Heart left ventricle (tissue), 16 donors: ENCODE measurements around the gene SUMF1. TPM values are rescaled to one million over a fixed set of nuclear protein-coding genes. Genes with fewer than 3 reads are reported as not detected.

ENCODE experiments used
- ATAC-seq, 4 donors: fragments of 200-7000 bp; cut with Tn5 transposase; one replicate each; pipeline ENCODE4 v1.9.1; 2020 to 2022; ENCODE audit warnings: moderate library complexity in 4 of 4, mild to moderate bottlenecking in 3 of 4, moderate number of reproducible peaks in 1 of 4
- DNase-seq, 5 donors: peaks; one replicate each; pipeline ENCODE4 v3.0.0-alpha.2; 2020
- H3K27ac ChIP-seq, 12 donors: fragments of 200-600 bp; sonication (generic) in 4 of 12; one replicate each; pipeline versions ENCODE4 v1.5.0 to v1.8.0; 2016 to 2022; ENCODE audit warnings: mild to moderate bottlenecking in 2 of 12
- H3K27me3 ChIP-seq, 9 donors: fragments of 200-600 bp; sonication (generic) in 2 of 9; one replicate each; pipeline versions ENCODE4 v1.5.1 to v1.8.0; 2016 to 2022; ENCODE audit warnings: mild to moderate bottlenecking in 3 of 9
- H3K36me3 ChIP-seq, 9 donors: fragments of 200-600 bp; sonication (generic) in 2 of 9; one replicate each; pipeline versions ENCODE4 v1.5.0 to v1.8.0; 2018 to 2022; ENCODE audit warnings: mild to moderate bottlenecking in 2 of 9
- H3K4me1 ChIP-seq, 12 donors: fragments of 200-600 bp; sonication (generic) in 4 of 12; one replicate each; pipeline versions ENCODE4 v1.5.0 to v1.8.0; 2016 to 2022; ENCODE audit warnings: mild to moderate bottlenecking in 3 of 12
- H3K4me3 ChIP-seq, 12 donors: fragments of 200-600 bp; sonication (generic) in 4 of 12; one replicate each; pipeline versions ENCODE4 v1.5.0 to v1.8.0; 2017 to 2022; ENCODE audit warnings: mild to moderate bottlenecking in 9 of 12, moderate library complexity in 4 of 12
- H3K9me3 ChIP-seq, 12 donors: fragments of 200-600 bp; sonication (generic) in 4 of 12; one replicate each; pipeline versions ENCODE4 v1.5.0 to v1.8.0; 2016 to 2022; ENCODE audit warnings: mild to moderate bottlenecking in 1 of 12
- POLR2A ChIP-seq, 2 donors: fragments of 450-650 bp; IDR thresholded peaks; one replicate each; pipeline ENCODE4 v1.6.1; 2017; ENCODE audit warnings: antibody characterized with exemption in 2 of 2, mild to moderate bottlenecking in 2 of 2, moderate library complexity in 2 of 2
- whole genome bisulfite sequencing, 4 donors: extraction: QIAGEN DNeasy Blood & Tissue Kit in 2 of 4; methylation state at CpG; one replicate each; pipeline versions ENCODE4 v1.1.5 to v1.1.7; 2013 to 2018; 5-methylcytosine and 5-hydroxymethylcytosine counted together
- intact Hi-C, 10 donors: fragments of 100-400 bp; cut with DNase I; formaldehyde crosslinking; loops; one replicate each; pipeline versions ENCODE4 v1.11.1 to v1.14.2; 2022
- polyA plus RNA-seq, 2 donors: library from polyadenylated mRNA; stranded (reverse); fragments of 200-250 nt; gene quantifications; one replicate each; pipeline ENCODE4 v1.2.3, GENCODE V29; 2013
- total RNA-seq, 9 donors: library from RNA; depleted of rRNA in 2 of 9; stranded (reverse); fragments of >200 nt in 2 of 9; fragmentation: NEBNext Ultra II Directional in 3 of 9; extraction: Animal tissue kit (Norgen Biotek cat#: 25700) in 3 of 9; gene quantifications; one replicate each; pipeline versions ENCODE4 v1.1.0 to v1.2.4, GENCODE V29; 2016 to 2023
- TF ChIP-seq, protein P1 (sequence below), 12 donors: fragments of 200-600 bp; sonication (generic) in 4 of 12; IDR thresholded peaks; one replicate each; pipeline versions ENCODE4 v1.5.0 to v1.8.0; 2018 to 2022; ENCODE audit warnings: antibody characterized with exemption in 12 of 12, mild to moderate bottlenecking in 5 of 12
- donor health status: ischemic (EF 13 %, LVEDD 7.1; RV severe dilation, severe dysfunction).
- donor health status: healthy with polysubstance abuse.
- donor health status: DM: no; HTN: yes; CAD: no.
- donor health status: DM: no; HTN: no; CAD: no.
- donor health status: ischemic (EF 25% LVEDD 6.9; RV normal size, moderate dysfunction).
- donor health status: ischemic (EF 25% LVEDD 5.7; RV mildly dilated, moderate dysfunction).
- donor health status: healthy.
- donor health status: DM: yes; HTN: yes; CAD: no.
- donor health status: ischemic (EF 35%, LVEDD 5.7; RV mildly dilated, moderate dysfunction).
- donor health status: nonischemic (EF 11% LVEDD 7.7; RV severe dilation, severe dysfunction).
- donor health status: DM: yes; HTN: yes; CAD: no.
- donor health status: PGD.
- donor health status: ischemic (EF 29% LVEDD 5.4; RV normal size, mild dysfunction).
- donor health status: nonischemic (EF 23%, LVEDD 6.1; RV moderate dilation, normal function).

SUMF1 gene
- total and polyA plus RNA-seq, 11 donors = 3.9 to 21.1 (median 11.2) TPM

DNA sequence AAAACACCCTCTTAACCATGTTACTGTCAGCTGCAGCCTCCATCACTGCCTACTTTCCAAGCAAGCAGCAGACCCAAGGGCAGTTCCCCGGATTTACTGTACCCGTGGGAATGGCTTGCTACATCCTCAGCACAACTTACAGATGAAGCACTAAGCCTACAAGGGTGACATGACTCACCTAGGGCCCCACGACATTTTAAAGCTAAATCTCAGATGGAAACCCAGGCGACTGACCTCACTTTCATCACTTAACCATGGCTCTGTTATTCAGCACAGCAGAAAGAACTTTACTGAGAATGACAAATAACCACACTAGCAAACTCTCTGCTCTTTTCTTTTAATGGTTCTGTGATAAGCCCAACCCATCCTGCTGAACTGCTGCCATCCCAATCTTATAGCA lies 65.6 kb downstream of the SUMF1 start:
- no peaks in the 10 kb centered on the region for H3K27me3 ChIP-seq
- no peaks in the 10 kb centered on the region for H3K9me3 ChIP-seq
- WGBS, 4 donors = 93 to 98% (median 95%) methylated on average over 4 of the region's 4 CpGs
- H3K4me1 ChIP-seq = no peaks in the 10 kb centered on the region
- DNase-seq (no peak), ATAC-seq (no peak)
- no peak overlapping the region for H3K27ac ChIP-seq
- H3K4me3 ChIP-seq = no peak overlapping the region
- H3K36me3 ChIP-seq = peaks cover 0 to 46% (median 16%) of the 10 kb centered on the region in 9 donors
- TF ChIP-seq, protein P1, sequence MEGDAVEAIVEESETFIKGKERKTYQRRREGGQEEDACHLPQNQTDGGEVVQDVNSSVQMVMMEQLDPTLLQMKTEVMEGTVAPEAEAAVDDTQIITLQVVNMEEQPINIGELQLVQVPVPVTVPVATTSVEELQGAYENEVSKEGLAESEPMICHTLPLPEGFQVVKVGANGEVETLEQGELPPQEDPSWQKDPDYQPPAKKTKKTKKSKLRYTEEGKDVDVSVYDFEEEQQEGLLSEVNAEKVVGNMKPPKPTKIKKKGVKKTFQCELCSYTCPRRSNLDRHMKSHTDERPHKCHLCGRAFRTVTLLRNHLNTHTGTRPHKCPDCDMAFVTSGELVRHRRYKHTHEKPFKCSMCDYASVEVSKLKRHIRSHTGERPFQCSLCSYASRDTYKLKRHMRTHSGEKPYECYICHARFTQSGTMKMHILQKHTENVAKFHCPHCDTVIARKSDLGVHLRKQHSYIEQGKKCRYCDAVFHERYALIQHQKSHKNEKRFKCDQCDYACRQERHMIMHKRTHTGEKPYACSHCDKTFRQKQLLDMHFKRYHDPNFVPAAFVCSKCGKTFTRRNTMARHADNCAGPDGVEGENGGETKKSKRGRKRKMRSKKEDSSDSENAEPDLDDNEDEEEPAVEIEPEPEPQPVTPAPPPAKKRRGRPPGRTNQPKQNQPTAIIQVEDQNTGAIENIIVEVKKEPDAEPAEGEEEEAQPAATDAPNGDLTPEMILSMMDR (IDR thresholded peaks at IDR 0.05) = no peak
- no peak for TF ChIP-seq POLR2A (IDR thresholded peaks at IDR 0.05)
- intact Hi-C loops = no loop called here

DNA sequence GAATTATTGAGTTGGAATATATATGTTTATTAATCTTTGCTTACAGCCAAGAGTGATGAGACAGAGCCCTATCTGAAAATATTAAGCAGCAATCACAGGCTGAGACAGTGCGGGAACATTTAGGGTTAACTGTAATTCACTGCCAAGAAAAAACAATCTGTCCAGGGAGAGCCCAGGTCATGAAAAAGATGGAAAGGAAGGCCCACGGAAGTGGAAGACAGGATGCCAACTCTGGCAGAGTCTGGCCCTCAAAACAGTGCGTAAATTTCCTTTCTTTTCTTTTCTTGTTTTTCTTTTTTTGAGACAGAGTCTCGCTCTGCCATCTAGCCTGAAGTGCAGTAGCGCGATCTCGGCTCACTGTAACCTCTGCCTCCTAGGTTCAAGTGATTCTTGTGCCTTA lies 67.6 kb downstream of the SUMF1 start:
- no peaks in the 10 kb centered on the region for H3K27me3 ChIP-seq
- H3K36me3 ChIP-seq = peaks cover 0 to 36% (median 17%) of the 10 kb centered on the region in 9 donors
- WGBS, 4 donors = 84 to 92% (median 87%) methylated on average over 7 of the region's 7 CpGs
- no peaks in the 10 kb centered on the region for H3K9me3 ChIP-seq
- H3K27ac ChIP-seq = no peak overlapping the region
- DNase-seq (no peak), ATAC-seq (no peak)
- TF ChIP-seq, protein P1 (IDR thresholded peaks at IDR 0.05) = no peak
- no peak for TF ChIP-seq POLR2A (IDR thresholded peaks at IDR 0.05)
- intact Hi-C loops = no loop called here
- peaks cover 0 to 6% (median 0%) of the 10 kb centered on the region in 12 donors for H3K4me1 ChIP-seq
- no peak overlapping the region for H3K4me3 ChIP-seq

DNA sequence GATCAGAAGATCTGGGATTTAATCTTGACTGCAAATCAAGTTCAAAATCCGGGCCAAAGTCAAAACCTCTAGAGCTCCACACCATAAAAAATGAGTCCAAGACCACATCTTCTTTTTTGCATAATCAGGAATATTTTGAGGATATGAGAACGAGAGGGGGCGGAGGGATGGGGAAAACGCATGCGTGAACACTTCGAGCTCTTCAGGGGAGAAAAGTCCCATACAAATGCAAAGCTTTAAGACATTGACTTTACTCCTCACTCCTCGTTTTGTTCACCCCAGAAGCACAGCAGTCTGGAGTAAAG lies 68.2 kb downstream of the SUMF1 start:
- ATAC-seq = no peak
- Histone ChIP-seq H3K4me3 (no peak overlapping the region), H3K36me3 (peaks cover 0 to 30% (median 12%) of the 10 kb centered on the region in 9 donors), H3K27me3 (no peaks in the 10 kb centered on the region), H3K4me1 (peaks cover 0 to 11% (median 0%) of the 10 kb centered on the region in 12 donors), H3K27ac (no peak overlapping the region), H3K9me3 (no peaks in the 10 kb centered on the region)
- intact Hi-C loops = no loop called here
- WGBS, 4 donors = 91 to 96% (median 94%) methylated on average over 7 of the region's 7 CpGs
- DNase-seq = no peak
- TF ChIP-seq POLR2A (IDR thresholded peaks at IDR 0.05) = no peak
- TF ChIP-seq, protein P1 (IDR thresholded peaks at IDR 0.05) = no peak

DNA sequence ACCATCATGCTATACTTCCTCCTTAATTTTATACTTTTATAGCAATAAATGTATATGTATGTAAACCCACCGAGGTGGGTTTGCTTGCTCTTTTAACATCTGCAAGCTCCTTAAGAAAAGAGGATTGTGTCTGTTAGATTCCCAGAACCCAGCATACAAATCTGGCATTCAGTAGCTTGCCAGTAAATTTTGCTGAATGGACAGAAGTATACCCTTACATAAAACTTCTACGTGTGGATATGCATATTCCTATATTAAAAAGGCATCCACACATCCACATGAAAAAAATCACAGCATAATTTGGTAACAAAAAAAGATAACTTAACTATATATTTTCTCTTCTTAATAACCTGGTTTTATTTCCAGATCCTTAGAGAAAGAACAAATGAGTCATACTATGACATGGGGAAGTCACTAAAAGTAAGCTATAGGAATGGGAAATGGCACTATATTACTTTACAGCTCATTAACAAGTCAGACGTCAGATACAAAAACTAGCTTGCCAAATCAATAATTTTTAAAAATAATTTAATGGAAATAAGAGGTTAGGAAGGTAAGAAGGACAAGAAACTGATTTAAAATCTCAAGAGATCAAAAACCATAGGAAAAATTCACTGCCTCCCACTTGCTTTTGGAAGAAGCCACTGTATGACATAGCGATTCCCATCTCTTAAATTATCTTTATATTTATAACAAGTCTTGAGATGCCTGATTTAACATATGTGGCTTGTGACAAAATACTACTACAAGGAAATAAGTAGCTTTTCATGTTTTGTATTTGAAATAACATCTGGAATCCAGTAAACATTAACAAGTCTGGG lies 68.7 kb downstream of the SUMF1 start:
- Histone ChIP-seq H3K4me3 (no peak overlapping the region), H3K27me3 (no peaks in the 10 kb centered on the region), H3K4me1 (peaks cover 0 to 14% (median 0%) of the 10 kb centered on the region in 12 donors), H3K27ac (no peak overlapping the region), H3K9me3 (no peaks in the 10 kb centered on the region), H3K36me3 (peaks cover 0 to 24% (median 8%) of the 10 kb centered on the region in 9 donors)
- intact Hi-C loops = no loop called here
- 87 to 94% (median 90%) methylated on average over 4 of the region's 4 CpGs for WGBS, 4 donors
- DNase-seq (no peak), ATAC-seq (no peak)
- TF ChIP-seq, protein P1 (IDR thresholded peaks at IDR 0.05) = no peak
- no peak for TF ChIP-seq POLR2A (IDR thresholded peaks at IDR 0.05)
